ENCODE measurements around the gene IL1A. TPM values are rescaled to one million over a fixed set of nuclear protein-coding genes. Genes with fewer than 3 reads are reported as not detected.

The IL1A gene
- total RNA-seq, 3 donors from 2014 or later, result 0.44 TPM; not detected in 2

DNA sequence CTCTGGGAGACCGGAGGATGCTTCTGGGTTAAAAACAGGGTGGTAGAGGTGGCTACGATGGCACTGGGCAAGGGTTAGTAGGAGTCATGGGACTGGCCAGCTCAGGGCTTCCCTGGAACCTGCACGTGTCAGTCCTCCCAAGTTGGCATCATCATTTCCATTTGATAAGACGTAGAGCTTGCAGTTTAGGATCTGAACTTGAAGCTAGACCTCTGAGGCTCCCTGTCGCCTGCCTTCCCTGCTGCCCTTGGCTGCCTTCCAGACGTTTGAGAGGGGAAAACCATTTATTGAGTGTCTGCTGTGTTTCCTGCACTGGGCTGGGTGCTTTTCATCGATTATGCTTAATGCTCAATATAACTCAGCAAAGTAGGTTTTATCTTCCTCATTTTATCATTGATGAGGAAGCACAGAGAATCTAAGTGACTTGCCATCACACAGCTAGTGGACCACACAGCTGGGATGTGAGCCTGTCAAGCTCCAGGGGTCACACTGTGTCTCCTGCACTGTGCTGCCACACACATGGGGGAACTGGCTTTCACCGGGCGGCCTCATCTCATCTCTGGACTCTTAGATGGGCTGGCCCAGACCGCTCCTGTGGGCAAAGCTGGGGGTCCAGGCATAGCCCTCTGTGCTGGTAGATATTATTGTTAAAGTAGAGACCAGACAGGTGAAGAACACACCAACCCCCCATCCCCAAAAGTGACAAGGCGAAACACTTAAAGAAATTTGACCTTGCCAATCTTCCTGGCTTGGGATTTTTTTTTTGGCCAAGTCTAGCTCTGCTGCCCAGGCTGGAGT, 55.7 kb downstream of the IL1A start:
- Histone ChIP-seq H3K27ac (no peak overlapping the region), H3K9me3 (no peaks in the 10 kb centered on the region), H3K4me3 (no peak overlapping the region), H3K27me3 (peaks cover 0 to 3% of the 10 kb centered on the region in 2 donors), H3K36me3 (no peaks in the 10 kb centered on the region), H3K4me1 (no peaks in the 10 kb centered on the region)
- no peak for DNase-seq (ENCODE audit: low spot score in 2 of 2)
- no peak for TF ChIP-seq POLR2A (IDR thresholded peaks at IDR 0.05)
- TF ChIP-seq, protein P1, sequence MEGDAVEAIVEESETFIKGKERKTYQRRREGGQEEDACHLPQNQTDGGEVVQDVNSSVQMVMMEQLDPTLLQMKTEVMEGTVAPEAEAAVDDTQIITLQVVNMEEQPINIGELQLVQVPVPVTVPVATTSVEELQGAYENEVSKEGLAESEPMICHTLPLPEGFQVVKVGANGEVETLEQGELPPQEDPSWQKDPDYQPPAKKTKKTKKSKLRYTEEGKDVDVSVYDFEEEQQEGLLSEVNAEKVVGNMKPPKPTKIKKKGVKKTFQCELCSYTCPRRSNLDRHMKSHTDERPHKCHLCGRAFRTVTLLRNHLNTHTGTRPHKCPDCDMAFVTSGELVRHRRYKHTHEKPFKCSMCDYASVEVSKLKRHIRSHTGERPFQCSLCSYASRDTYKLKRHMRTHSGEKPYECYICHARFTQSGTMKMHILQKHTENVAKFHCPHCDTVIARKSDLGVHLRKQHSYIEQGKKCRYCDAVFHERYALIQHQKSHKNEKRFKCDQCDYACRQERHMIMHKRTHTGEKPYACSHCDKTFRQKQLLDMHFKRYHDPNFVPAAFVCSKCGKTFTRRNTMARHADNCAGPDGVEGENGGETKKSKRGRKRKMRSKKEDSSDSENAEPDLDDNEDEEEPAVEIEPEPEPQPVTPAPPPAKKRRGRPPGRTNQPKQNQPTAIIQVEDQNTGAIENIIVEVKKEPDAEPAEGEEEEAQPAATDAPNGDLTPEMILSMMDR (IDR thresholded peaks at IDR 0.05), result no peak
- TF ChIP-seq POLR2AphosphoS5 (IDR thresholded peaks at IDR 0.05), result no peak
- intact Hi-C loops (cut with DNase I; ENCODE audit: low total_unique reads), result loop anchor here (10.0 kb wide), 1 partner anchor 134 kb away; no protein-coding TSS in a partner anchor

DNA sequence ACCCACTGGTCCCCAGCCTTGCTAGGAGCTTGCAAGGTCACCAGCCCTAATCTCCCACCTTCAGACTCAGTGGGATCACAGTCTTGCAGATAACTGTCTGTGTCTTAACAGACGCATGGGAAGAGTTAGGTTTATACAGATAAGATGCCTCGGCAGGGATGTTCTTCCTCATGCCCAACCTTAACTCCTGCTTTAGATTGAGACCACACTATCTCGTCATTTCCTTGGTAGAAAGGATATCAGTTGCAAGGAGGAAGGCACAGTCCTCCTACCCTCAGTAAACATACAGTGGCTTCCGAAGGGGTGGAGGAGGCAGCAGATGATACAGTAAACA, 56.3 kb downstream of the IL1A start:
- Histone ChIP-seq H3K27me3 (peaks cover 0 to 3% of the 10 kb centered on the region in 2 donors), H3K4me1 (no peaks in the 10 kb centered on the region), H3K36me3 (no peaks in the 10 kb centered on the region), H3K4me3 (no peak overlapping the region), H3K27ac (no peak overlapping the region), H3K9me3 (no peaks in the 10 kb centered on the region)
- no peak for DNase-seq (ENCODE audit: low spot score in 2 of 2)
- TF ChIP-seq, protein P1 (IDR thresholded peaks at IDR 0.05), result no peak
- no peak for TF ChIP-seq POLR2A (IDR thresholded peaks at IDR 0.05)
- no peak for TF ChIP-seq POLR2AphosphoS5 (IDR thresholded peaks at IDR 0.05)
- intact Hi-C loops (cut with DNase I; ENCODE audit: low total_unique reads), result loop anchor here (10.0 kb wide), 1 partner anchor 133 kb away; no protein-coding TSS in a partner anchor

DNA sequence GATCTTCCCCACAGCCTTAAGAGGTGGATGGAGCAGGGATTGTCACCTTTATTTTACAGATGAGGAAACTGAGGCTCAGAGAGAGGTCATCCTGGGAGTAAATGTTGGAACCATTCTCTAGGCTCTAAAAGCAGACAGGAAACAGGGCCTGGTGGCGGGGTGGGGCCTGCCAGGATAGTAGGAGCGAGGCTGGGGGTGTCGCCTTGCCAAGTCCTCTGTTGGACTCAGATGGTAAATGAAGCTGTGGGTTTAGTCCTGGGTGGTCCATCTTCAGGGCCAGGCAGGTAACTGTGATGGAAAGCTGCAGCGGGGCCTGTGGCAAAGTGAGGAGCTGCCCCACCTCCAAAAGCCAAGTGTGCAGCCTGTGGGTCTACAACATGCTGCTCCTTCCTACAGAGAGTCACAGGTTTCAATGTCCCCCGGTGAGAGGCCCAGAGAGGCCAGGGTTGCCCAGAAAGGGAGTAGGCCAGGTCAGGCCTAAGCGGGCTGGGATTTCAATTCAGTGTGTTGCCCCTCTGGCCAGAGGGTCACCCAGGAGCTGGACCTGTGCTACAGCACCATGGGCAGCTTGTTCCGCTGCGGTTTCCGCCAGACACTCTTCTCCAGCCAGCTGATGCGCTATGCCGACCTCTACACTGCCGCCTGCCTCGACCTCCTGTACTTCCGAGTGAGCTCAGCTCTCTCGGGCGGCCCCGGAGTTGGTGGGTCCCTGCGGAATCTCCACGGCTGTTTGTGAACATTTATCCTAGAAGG, 56.8 kb downstream of the IL1A start:
- Histone ChIP-seq H3K27me3 (peaks cover 0 to 3% of the 10 kb centered on the region in 2 donors), H3K36me3 (no peaks in the 10 kb centered on the region), H3K4me3 (no peak overlapping the region), H3K27ac (no peak overlapping the region), H3K9me3 (no peaks in the 10 kb centered on the region), H3K4me1 (no peaks in the 10 kb centered on the region)
- no peak for TF ChIP-seq POLR2A (IDR thresholded peaks at IDR 0.05)
- TF ChIP-seq POLR2AphosphoS5 (IDR thresholded peaks at IDR 0.05), result no peak
- TF ChIP-seq, protein P1 (IDR thresholded peaks at IDR 0.05), result no peak
- no peak for DNase-seq (ENCODE audit: low spot score in 2 of 2)
- intact Hi-C loops (cut with DNase I; ENCODE audit: low total_unique reads), result loop anchor here (10.0 kb wide), 1 partner anchor 133 kb away; no protein-coding TSS in a partner anchor

DNA sequence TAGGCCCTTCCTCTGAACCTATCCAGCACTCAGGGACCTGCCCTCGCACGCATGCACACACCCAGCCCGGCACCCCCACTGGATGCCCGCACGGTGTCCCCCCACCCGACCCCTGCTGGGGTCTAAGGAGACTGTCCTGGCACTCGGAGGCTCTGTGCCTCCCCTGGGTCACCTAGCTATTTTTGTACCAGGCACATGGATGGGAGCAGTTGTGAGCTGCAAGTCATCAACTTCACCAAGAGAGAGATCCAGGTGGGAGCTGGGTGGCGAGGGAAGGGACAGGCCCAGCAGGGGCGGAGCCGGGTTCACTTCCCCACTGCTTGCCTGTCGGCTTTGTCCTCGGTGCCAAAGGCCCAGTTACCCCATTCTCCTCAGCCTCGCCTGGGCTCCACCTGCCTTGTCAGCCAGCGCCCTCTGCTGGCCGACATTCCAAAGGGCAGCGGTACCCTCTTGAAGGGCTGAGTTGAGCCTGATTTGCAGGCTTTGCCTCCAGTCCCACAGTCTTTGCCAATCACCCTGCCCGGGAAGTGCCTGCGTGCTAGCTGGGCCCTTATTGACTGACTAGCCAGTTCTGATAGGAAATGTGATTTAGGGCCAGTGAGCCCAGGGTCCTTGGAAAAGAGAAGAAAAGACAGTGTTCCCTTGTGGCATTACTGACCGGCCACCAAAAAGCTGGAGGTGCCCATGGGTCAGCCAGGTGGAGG, 57.7 kb downstream of the IL1A start:
- Histone ChIP-seq H3K9me3 (no peaks in the 10 kb centered on the region), H3K36me3 (no peaks in the 10 kb centered on the region), H3K27me3 (peaks cover 0 to 3% of the 10 kb centered on the region in 2 donors), H3K27ac (no peak overlapping the region), H3K4me1 (no peaks in the 10 kb centered on the region), H3K4me3 (no peak overlapping the region)
- TF ChIP-seq, protein P1 (IDR thresholded peaks at IDR 0.05), result peak; percentile 92
- TF ChIP-seq POLR2AphosphoS5 (IDR thresholded peaks at IDR 0.05) (peak; percentile 25 to 55 (median 46)), POLR2A (IDR thresholded peaks at IDR 0.05) (no peak)
- intact Hi-C loops (cut with DNase I; ENCODE audit: low total_unique reads), result loop anchor here (10.0 kb wide), 1 partner anchor 132 kb away; no protein-coding TSS in a partner anchor
- DNase-seq (ENCODE audit: low spot score in 2 of 2), result peak; percentile 89
